ENCODE results near the gene FBXL20. TPM values are rescaled to one million over a fixed set of nuclear protein-coding genes. Genes with fewer than 3 reads are reported as not detected.
A peak's percentile ranks its signal among the peaks of the same experiment; 100 is the strongest.

FBXL20 gene
- total RNA-seq, 1 experiment from 2014 or later = 17.2 TPM

GRCh38 chr17:39238311-39238972 lies 163.0 kb downstream of the FBXL20 start:
- H3K27ac ChIP-seq (ENCODE audit: low read depth, low read length) = peak overlapping the region; percentile 39
- intact Hi-C loops (cut with micrococcal nuclease) = loop anchor here (5.0 kb wide), 1 partner anchor 261 kb away; no protein-coding TSS in a partner anchor
- no peak overlapping the region for H3K4me3 ChIP-seq (replicated peaks in 1 of 2; ENCODE audit: low read depth in 1 of 2, low read length in 2 of 2)
- RAD21 ChIA-PET (ENCODE audit: low non-redundant PET in 1 of 2, low total read pairs in 2 of 2, uncharacterized antibody in 2 of 2, unreplicated experiment in 2 of 2) = interaction anchor here in 1 of 2 experiments (1.2 to 1.3 kb wide), 2 partner anchors 32 to 255 kb away, joined by 4 read pairs; no protein-coding TSS in a partner anchor
- TF ChIP-seq POLR2AphosphoS5 (IDR thresholded peaks at IDR 0.05; ENCODE audit: low read depth, low read length) = peak; percentile 48
- TF ChIP-seq RAD21 (IDR thresholded peaks at IDR 0.05; ENCODE audit: low read depth) = no peak
- no peaks in the 10 kb centered on the region for H3K9me2 ChIP-seq (ENCODE audit: insufficient read depth)
- ATAC-seq = peak; percentile 48
- no peak overlapping the region for H3K9ac ChIP-seq (ENCODE audit: low read length)
- H3K9me3 ChIP-seq (ENCODE audit: control insufficient read depth in 1 of 2, insufficient read depth in 1 of 2, low read depth in 1 of 2, low read length in 2 of 2) = no peaks in the 10 kb centered on the region
- no peaks in the 10 kb centered on the region for H3K79me2 ChIP-seq (ENCODE audit: insufficient read depth, low read length)
- BruUV-seq (replicated peaks) = no TSS peak
- DNase-seq (ENCODE audit: low read depth, low spot score) = peak; percentile 53
- no peaks in the 10 kb centered on the region for H3K27me3 ChIP-seq (ENCODE audit: insufficient read depth, low read length)
- CTCF ChIA-PET = interaction anchor here (0.5 to 6.8 kb wide), 10 partner anchors 11 to 255 kb away, joined by 3 to 60 read pairs (median 4); partner anchors contain the start of gene RPL19
- no peaks in the 10 kb centered on the region for H4K20me1 ChIP-seq (ENCODE audit: insufficient read depth)
- H3K4me1 ChIP-seq (ENCODE audit: control insufficient read depth in 1 of 2, insufficient read depth in 2 of 2, low read length in 2 of 2) = peaks cover 18 to 43% of the 10 kb centered on the region in 2 experiments
- H2AFZ ChIP-seq (ENCODE audit: low read depth, low read length, poor library complexity, severe bottlenecking) = peak overlapping the region; percentile 46
- H3K36me3 ChIP-seq (ENCODE audit: control insufficient read depth in 1 of 2, insufficient read depth in 2 of 2, low read length in 2 of 2) = no peaks in the 10 kb centered on the region
- POLR2A ChIA-PET = interaction anchor here (1.2 to 3.8 kb wide), 3 partner anchors 15 to 39 kb away, joined by 4 to 16 read pairs (median 10); partner anchors contain the start of gene RPL19
- H3K4me2 ChIP-seq (ENCODE audit: low read length) = peak overlapping the region; percentile 67

- Histone ChIP-seq H3K9me2 (ENCODE audit: insufficient read depth) (no peaks in the 10 kb centered on the region), H3K4me2 (ENCODE audit: low read length) (no peak overlapping the region), H4K20me1 (ENCODE audit: insufficient read depth) (no peaks in the 10 kb centered on the region), H3K9ac (ENCODE audit: low read length) (no peak overlapping the region), H2AFZ (ENCODE audit: low read depth, low read length, poor library complexity, severe bottlenecking) (no peak overlapping the region), H3K27ac (ENCODE audit: low read depth, low read length) (no peak overlapping the region; the same call in 1 of the 2 replicates), H3K4me3 (replicated peaks in 1 of 2; ENCODE audit: low read depth in 1 of 2, low read length in 2 of 2) (no peak overlapping the region), H3K9me3 (ENCODE audit: control insufficient read depth in 1 of 2, insufficient read depth in 1 of 2, low read depth in 1 of 2, low read length in 2 of 2) (no peaks in the 10 kb centered on the region), H3K4me1 (ENCODE audit: control insufficient read depth in 1 of 2, insufficient read depth in 2 of 2, low read length in 2 of 2) (peaks cover 18 to 43% of the 10 kb centered on the region in 2 experiments), H3K27me3 (ENCODE audit: insufficient read depth, low read length) (no peaks in the 10 kb centered on the region), H3K79me2 (ENCODE audit: insufficient read depth, low read length) (no peaks in the 10 kb centered on the region), H3K36me3 (ENCODE audit: control insufficient read depth in 1 of 2, insufficient read depth in 2 of 2, low read length in 2 of 2) (no peaks in the 10 kb centered on the region)
- RAD21 ChIA-PET (ENCODE audit: low non-redundant PET in 1 of 2, low total read pairs in 2 of 2, uncharacterized antibody in 2 of 2, unreplicated experiment in 2 of 2) = interaction anchor here (0.6 to 1.3 kb wide), 4 partner anchors 30 to 254 kb away, joined by 3 to 4 read pairs (median 4); no protein-coding TSS in a partner anchor
- POLR2A ChIA-PET = interaction anchor here (1.3 to 3.8 kb wide), 2 partner anchors 31 to 38 kb away, joined by 10 to 16 read pairs; partner anchors contain the start of gene RPL19
- intact Hi-C loops (cut with micrococcal nuclease) = loop anchor here (5.0 kb wide), 1 partner anchor 260 kb away; no protein-coding TSS in a partner anchor
- CTCF ChIA-PET = interaction anchor here (1.0 to 6.8 kb wide), 5 partner anchors 11 to 254 kb away, joined by 4 to 60 read pairs (median 10); partner anchors contain the start of gene RPL19
- ATAC-seq (no peak), DNase-seq (ENCODE audit: low read depth, low spot score) (no peak)
- no TSS peak for BruUV-seq (replicated peaks)
- TF ChIP-seq EZH2 (IDR thresholded peaks at IDR 0.05) (no peak), POLR2AphosphoS5 (IDR thresholded peaks at IDR 0.05; ENCODE audit: low read depth, low read length) (no peak), FOSL1 (IDR thresholded peaks at IDR 0.05; ENCODE audit: low read depth) (no peak), POLR2A (IDR thresholded peaks at IDR 0.05; ENCODE audit: borderline replicate concordance, extremely low read depth, insufficient read depth, insufficient read length) (no peak), SP1 (IDR thresholded peaks at IDR 0.05; ENCODE audit: low read depth) (no peak), EZH2phosphoT487 (IDR thresholded peaks at IDR 0.05; ENCODE audit: borderline replicate concordance) (no peak), MAX (IDR thresholded peaks at IDR 0.05) (no peak)
These were observed 163.8 kb downstream of the FBXL20 start for GRCh38 chr17:39237586-39237985.

Measured in HCT116 (cell line).